ENCODE measurements around the gene GNB1L. TPM values are rescaled to one million over a fixed set of nuclear protein-coding genes. Genes with fewer than 3 reads are reported as not detected.

Gene GNB1L
- total and polyA plus RNA-seq, 4 donors, result 4.5 to 9.3 (median 6.7) TPM

DNA sequence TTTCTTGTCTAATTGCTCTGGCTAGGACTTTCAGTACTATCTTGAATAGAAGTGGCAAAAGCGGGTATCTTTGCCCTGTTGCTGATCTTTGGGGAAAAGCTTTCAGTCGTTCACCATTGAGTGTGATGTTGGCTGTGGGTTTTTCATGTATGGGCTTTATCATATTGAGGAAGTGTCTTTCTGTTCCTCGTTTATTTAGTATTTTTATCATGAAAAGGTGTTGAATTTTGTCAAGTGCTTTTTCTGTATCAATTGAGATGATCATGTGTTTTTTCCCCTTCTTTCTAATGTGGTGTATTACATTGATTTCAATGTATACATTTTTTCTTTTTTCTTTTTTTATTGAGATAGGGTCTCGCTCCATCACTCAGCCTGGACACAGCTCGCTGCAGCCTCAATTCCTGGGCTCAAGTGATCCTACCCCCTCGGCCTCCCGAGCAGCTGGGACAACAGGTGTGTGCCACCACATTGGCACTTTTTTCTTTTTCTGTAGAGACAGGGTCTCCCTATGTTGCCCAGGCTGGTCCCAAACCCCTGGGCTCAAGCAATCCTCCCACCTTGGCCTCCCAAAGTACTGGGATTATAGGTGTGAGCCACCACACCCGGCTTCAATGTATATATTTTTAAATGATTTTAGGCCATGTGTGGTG is 5.3 kb upstream of the GNB1L start:
- Histone ChIP-seq H3K9me3 (ENCODE audit: control insufficient read depth in 4 of 4, insufficient read depth in 3 of 4, low read length in 3 of 4) (no peaks in the 10 kb centered on the region), H3K36me3 (ENCODE audit: control insufficient read depth in 4 of 4, insufficient read depth in 4 of 4, low read length in 4 of 4) (no peaks in the 10 kb centered on the region), H3K9ac (ENCODE audit: insufficient read depth in 1 of 2, low read length in 2 of 2) (no peak overlapping the region), H3K27me3 (ENCODE audit: control insufficient read depth in 3 of 3, insufficient read depth in 3 of 3, low read length in 2 of 3) (no peaks in the 10 kb centered on the region), H3K27ac (ENCODE audit: low read depth in 1 of 2, low read length in 1 of 2) (no peak overlapping the region), H3K4me1 (ENCODE audit: control insufficient read depth in 5 of 5, insufficient read depth in 5 of 5, low read length in 5 of 5) (peaks cover 0 to 10% (median 3%) of the 10 kb centered on the region in 5 donors), H3K4me3 (no peak overlapping the region)
- TF ChIP-seq, protein P1, sequence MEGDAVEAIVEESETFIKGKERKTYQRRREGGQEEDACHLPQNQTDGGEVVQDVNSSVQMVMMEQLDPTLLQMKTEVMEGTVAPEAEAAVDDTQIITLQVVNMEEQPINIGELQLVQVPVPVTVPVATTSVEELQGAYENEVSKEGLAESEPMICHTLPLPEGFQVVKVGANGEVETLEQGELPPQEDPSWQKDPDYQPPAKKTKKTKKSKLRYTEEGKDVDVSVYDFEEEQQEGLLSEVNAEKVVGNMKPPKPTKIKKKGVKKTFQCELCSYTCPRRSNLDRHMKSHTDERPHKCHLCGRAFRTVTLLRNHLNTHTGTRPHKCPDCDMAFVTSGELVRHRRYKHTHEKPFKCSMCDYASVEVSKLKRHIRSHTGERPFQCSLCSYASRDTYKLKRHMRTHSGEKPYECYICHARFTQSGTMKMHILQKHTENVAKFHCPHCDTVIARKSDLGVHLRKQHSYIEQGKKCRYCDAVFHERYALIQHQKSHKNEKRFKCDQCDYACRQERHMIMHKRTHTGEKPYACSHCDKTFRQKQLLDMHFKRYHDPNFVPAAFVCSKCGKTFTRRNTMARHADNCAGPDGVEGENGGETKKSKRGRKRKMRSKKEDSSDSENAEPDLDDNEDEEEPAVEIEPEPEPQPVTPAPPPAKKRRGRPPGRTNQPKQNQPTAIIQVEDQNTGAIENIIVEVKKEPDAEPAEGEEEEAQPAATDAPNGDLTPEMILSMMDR (IDR thresholded peaks at IDR 0.05; ENCODE audit: control extremely low read depth, extremely low read depth), result no peak
- no peak for DNase-seq
- 93% methylated on average over 8 of the region's 8 CpGs for WGBS, 2 donors
- no peak for ATAC-seq (ENCODE audit: insufficient read depth, low FRiP score)

DNA sequence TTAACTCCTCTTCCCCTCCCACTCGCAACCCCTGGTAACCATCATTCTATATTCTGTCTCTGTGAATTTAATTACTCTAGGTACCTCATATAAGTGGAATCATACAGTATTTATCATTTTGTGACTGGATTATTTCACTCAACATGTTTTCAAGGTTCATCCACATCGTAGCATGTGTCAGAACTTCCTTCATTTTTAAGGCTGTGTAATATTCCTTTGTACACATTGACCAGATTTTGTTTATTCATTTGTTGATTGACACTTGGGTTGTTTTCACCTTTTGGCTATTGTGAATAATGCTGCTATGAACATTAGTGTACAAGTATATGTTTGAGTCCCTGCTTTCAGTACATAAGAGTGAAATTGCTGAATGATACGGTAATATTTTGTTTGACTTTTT is 2.7 kb upstream of the GNB1L start:
- 98% methylated on average over 3 of the region's 3 CpGs for WGBS, 2 donors

DNA sequence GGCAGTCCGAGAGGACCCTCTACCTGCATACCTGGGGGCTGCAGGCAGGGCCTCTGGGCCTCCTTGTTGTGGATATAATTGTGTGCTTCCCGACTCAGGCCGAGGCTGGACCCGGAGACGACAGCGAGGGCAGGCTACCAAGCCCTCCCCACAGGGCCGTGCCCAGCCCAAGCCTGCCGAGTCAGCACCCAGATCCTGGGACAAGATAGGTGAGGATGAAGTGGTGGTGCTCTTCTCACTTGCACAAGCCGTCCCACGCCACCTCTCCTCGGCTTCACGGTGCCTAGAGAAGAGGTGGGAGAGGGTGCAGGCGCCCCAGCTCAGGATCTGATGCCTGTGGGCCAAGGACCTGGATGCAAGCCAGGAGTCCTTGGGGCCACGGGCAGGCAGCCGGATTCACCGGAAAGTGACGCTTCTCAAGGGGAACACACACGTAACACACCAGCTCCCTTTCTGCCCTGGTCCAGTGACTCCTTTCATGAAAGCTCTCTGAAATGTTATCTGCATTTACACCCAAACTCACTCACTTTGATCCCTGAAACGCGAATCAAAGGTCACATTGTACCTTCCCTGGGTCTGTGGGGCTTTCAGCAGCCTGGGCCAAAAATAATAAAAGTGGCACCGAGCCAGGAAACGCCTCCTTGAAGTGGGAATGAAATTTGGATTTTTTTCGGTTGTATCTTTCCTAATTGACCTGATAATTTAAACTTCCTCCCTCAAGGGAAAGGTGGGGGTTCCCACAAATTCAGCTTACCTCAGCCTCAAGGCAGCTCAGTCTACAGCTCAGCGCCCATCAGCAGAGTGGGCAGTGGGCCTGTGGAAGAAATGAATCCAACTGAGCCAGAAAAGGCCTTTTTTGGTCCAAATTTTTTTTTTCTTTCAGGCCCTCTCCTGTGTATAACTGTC is 1.1 kb upstream of the GNB1L start:
- peaks cover 0 to 14% (median 2%) of the 10 kb centered on the region in 4 donors for H3K36me3 ChIP-seq (ENCODE audit: control insufficient read depth in 4 of 4, insufficient read depth in 4 of 4, low read length in 4 of 4)
- H3K27ac ChIP-seq (ENCODE audit: low read depth in 1 of 2, low read length in 1 of 2), result peak overlapping the region; percentile 95 to 98
- 6 to 7% methylated on average over 24 of the region's 24 CpGs for WGBS, 2 donors
- peak overlapping the region; percentile 31 to 53 for H3K9ac ChIP-seq (ENCODE audit: insufficient read depth in 1 of 2, low read length in 2 of 2)
- TF ChIP-seq, protein P1 (IDR thresholded peaks at IDR 0.05; ENCODE audit: control extremely low read depth, extremely low read depth), result no peak
- ATAC-seq (ENCODE audit: insufficient read depth, low FRiP score), result peak; percentile 0
- H3K4me1 ChIP-seq (ENCODE audit: control insufficient read depth in 5 of 5, insufficient read depth in 5 of 5, low read length in 5 of 5), result peaks cover 0 to 35% (median 18%) of the 10 kb centered on the region in 5 donors
- H3K4me3 ChIP-seq, result peak overlapping the region; percentile 83
- no peaks in the 10 kb centered on the region for H3K9me3 ChIP-seq (ENCODE audit: control insufficient read depth in 4 of 4, insufficient read depth in 3 of 4, low read length in 3 of 4)
- DNase-seq, result peak; percentile 64 to 75 (median 68)
- H3K27me3 ChIP-seq (ENCODE audit: control insufficient read depth in 3 of 3, insufficient read depth in 3 of 3, low read length in 2 of 3), result no peaks in the 10 kb centered on the region

More for the DNA sequence above, 2.7 kb upstream of the GNB1L start:
- Histone ChIP-seq H3K27ac (ENCODE audit: low read depth in 1 of 2, low read length in 1 of 2) (no peak overlapping the region), H3K4me3 (no peak overlapping the region), H3K4me1 (ENCODE audit: control insufficient read depth in 5 of 5, insufficient read depth in 5 of 5, low read length in 5 of 5) (peaks cover 0 to 26% (median 6%) of the 10 kb centered on the region in 5 donors), H3K9me3 (ENCODE audit: control insufficient read depth in 4 of 4, insufficient read depth in 3 of 4, low read length in 3 of 4) (no peaks in the 10 kb centered on the region), H3K27me3 (ENCODE audit: control insufficient read depth in 3 of 3, insufficient read depth in 3 of 3, low read length in 2 of 3) (no peaks in the 10 kb centered on the region), H3K9ac (ENCODE audit: insufficient read depth in 1 of 2, low read length in 2 of 2) (no peak overlapping the region), H3K36me3 (ENCODE audit: control insufficient read depth in 4 of 4, insufficient read depth in 4 of 4, low read length in 4 of 4) (peaks cover 0 to under 1% (median 0%) of the 10 kb centered on the region in 4 donors)
- TF ChIP-seq, protein P1 (IDR thresholded peaks at IDR 0.05; ENCODE audit: control extremely low read depth, extremely low read depth), result no peak
- no peak for DNase-seq
- ATAC-seq (ENCODE audit: insufficient read depth, low FRiP score), result no peak
